Adrenal gland (tissue), 12 donors: ENCODE results near the gene TSPEAR. TPM values are rescaled to one million over a fixed set of nuclear protein-coding genes. Genes with fewer than 3 reads are reported as not detected.
A peak's percentile ranks its signal among the peaks of the same experiment; 100 is the strongest.

Experiments
- DNase-seq, 7 donors: peaks; one replicate each; pipeline ENCODE4 v3.0.0-alpha.2; 2019 to 2020
- H3K27ac ChIP-seq, 5 donors: fragments of 200-600 bp; sonication (generic) in 4 of 5; 1 replicate in 3 of 5; 2 replicates in 2 of 5; pipeline versions ENCODE4 v1.5.1 to v1.8.0; 2016 to 2020; ENCODE audit warnings: mild to moderate bottlenecking in 1 of 5
- H3K27me3 ChIP-seq: fragments of 200-600 bp; 2 replicates; pipeline ENCODE4 v1.8.0; 2021
- H3K36me3 ChIP-seq, 2 donors: fragments of 200-600 bp; replicated peaks in 1 of 2; 1 replicate in 1 of 2; 2 replicates in 1 of 2; pipeline versions ENCODE4 v1.5.1 to v1.8.0; 2018 to 2022
- H3K4me1 ChIP-seq, 2 donors: fragments of 200-600 bp; replicated peaks in 1 of 2; 1 replicate in 1 of 2; 2 replicates in 1 of 2; pipeline versions ENCODE4 v1.5.1 to v1.8.0; 2018 to 2021
- H3K4me3 ChIP-seq, 4 donors: fragments of 200-600 bp; sonication (generic) in 3 of 4; one replicate each; pipeline ENCODE4 v1.5.1; 2016 to 2018
- H3K9me3 ChIP-seq, 3 donors: fragments of 200-600 bp; sonication (generic) in 1 of 3; replicated peaks in 1 of 3; 1 replicate in 2 of 3; 2 replicates in 1 of 3; pipeline versions ENCODE4 v1.5.1 to v1.8.0; 2016 to 2021
- CTCF ChIP-seq, 6 experiments: fragments of 450-650 bp in 4 of 6; fragments of 200-600 bp in 2 of 6; sonication (generic) in 1 of 6; IDR thresholded peaks; 1 replicate in 5 of 6; 2 replicates in 1 of 6; pipeline versions ENCODE4 v1.5.1 to v1.8.0; 2016 to 2021; ENCODE audit warnings: antibody characterized with exemption in 6 of 6, mild to moderate bottlenecking in 2 of 6, moderate library complexity in 1 of 6
- POLR2A ChIP-seq, 2 donors: fragments of 450-650 bp; IDR thresholded peaks; one replicate each; pipeline ENCODE4 v1.6.1; 2017; ENCODE audit warnings: antibody characterized with exemption in 2 of 2, mild to moderate bottlenecking in 2 of 2, moderate library complexity in 1 of 2
- WGBS, 4 donors: extraction: QIAGEN DNeasy Blood & Tissue Kit in 2 of 4; methylation state at CpG; one replicate each; pipeline versions ENCODE4 v1.1.5 to v1.1.7; 2013 to 2017; 5-methylcytosine and 5-hydroxymethylcytosine counted together
- intact Hi-C, 2 donors: fragments of 100-400 bp; cut with DNase I; formaldehyde crosslinking; loops; one replicate each; pipeline versions ENCODE4 v1.14.1 to v1.15.0; 2022 to 2023
- polyA plus RNA-seq, 3 donors: library from polyadenylated mRNA; stranded (reverse); fragments of 200-250 nt in 2 of 3; fragments of 350-450 nt in 1 of 3; fragmentation: Illumina TruSeq in 1 of 3; extraction: RNeasy Lipid Tissue Mini Kit (QIAGEN cat#74804) in 1 of 3; gene quantifications; one replicate each; pipeline ENCODE4 v1.2.3, GENCODE V29; 2013 to 2014
- total RNA-seq, 9 donors: library from RNA; depleted of rRNA in 4 of 9; stranded (reverse); fragments of >200 nt in 4 of 9; fragments of 120-200 nt in 1 of 9; fragmentation: NEBNext Ultra II Directional in 1 of 9; extraction: Animal tissue kit (Norgen Biotek cat#: 25700) in 1 of 9; gene quantifications; one replicate each; pipeline versions ENCODE4 v1.1.0 to v1.2.4, GENCODE V29; 2013 to 2023
- donor health status: healthy with polysubstance abuse.
- donor health status: Bipolar disorder and iron deficiency.
- donor health status: DM: yes; HTN: yes; CAD: no.
- donor health status: DM: no; HTN: no; CAD: no.
- donor health status: DM: no; HTN: no; CAD: no.
- donor health status: DM: yes; HTN: yes; CAD: no.

The TSPEAR gene
- total and polyA plus RNA-seq, 12 donors: not detected

DNA sequence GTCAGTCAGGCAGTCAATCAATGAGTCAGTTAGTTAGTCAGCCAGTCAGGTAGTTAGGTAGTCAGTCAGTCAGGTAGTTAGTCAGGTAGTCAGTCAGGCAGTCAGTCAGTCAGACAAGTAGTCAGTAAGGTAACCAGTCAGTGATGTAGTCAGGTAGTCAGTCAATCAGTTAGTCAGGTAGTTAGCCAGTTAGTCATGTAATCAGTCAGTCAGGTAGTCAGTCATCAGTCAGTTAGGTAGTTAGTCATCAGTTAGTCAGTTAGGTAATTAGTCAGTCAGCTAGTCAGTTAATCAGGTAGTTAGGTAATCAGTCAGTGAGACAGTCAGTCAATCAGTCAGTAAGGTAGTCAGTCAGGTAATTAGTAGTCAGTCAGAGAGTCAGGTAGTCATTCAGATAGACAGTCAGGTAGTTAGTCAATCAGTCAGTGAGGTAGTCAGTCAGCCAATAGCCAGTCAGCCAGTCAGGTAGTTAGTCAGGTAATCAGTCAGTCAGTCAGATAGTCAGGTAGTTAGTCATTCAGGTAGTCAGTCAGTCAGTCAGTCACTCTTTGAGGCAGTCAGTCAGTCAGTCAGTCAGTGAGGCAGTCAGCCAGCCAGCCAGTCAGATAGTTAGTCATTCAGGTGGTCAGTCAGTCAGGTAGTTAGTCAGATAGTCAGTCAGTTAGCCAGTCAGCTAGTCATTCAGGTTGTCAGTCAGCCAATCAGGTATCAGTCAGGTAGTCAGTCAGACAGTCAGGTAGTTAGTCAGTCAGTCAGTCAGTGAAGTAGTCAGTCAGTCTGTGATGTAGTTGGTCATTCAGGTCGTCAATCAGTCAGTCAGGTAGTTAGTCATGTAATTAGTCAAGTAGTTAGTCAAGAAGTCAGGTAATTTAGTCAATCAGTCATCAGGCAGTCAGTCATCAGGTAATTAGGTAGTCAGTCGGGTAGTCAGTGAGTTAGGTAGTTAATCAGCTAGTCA, 186.7 kb downstream of the TSPEAR start:
- Histone ChIP-seq H3K4me1 (no peaks in the 10 kb centered on the region), H3K36me3 (no peaks in the 10 kb centered on the region), H3K4me3 (no peak overlapping the region), H3K9me3 (no peaks in the 10 kb centered on the region), H3K27ac (no peak overlapping the region), H3K27me3 (no peaks in the 10 kb centered on the region)
- intact Hi-C loops: no loop called here
- peak in 1 of 7 donors; percentile 4 for DNase-seq
- TF ChIP-seq POLR2A (IDR thresholded peaks at IDR 0.05) (no peak), CTCF (IDR thresholded peaks at IDR 0.05) (no peak)
- WGBS, 4 donors: 61 to 73% (median 67%) methylated on average over 2 of the region's 2 CpGs

DNA sequence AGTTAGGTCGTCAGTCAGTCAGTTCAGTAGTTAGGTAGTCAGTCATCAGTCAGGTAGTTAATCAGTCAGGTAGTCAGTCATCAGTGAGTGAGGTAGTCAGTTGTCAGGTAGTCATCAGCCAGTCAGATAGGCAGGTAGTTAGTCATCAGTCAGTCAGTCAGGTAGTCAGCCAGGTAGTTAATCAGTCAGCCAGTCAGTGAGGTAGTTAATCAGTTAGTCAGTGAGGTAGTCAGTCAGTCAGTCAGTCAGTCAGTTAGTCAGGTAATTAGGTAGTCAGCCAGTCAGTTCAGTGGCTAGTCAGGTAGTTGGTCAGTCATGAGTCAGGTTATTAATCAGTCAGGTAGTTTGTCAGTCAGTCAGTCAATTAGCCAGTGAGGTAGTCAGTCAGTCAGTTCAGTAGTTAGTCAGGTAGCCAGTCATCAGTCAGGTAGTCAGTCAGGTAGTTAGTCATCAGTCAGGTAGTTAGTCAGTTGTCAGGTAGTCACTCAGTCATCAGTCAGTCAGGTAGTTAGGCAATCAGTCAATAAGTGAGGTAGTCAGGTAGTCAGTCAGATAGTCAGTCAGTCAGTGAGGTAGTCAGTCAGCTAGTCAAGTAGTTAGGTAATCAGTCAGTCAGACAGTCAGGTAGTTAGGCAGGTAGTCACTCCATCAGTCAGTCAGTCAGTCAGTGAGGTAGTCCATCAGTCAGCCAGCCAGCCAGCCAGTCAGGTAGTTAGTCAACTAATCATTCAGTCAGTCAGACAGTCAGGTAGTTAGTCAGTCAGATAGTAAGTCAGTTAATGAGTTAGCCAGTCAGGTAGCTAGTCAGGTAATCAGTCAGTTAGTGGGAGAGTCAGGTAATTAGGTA, 187.6 kb downstream of the TSPEAR start:
- TF ChIP-seq CTCF (IDR thresholded peaks at IDR 0.05) (no peak), POLR2A (IDR thresholded peaks at IDR 0.05) (no peak)
- H3K4me3 ChIP-seq: no peak overlapping the region
- 50 to 81% (median 63%) methylated on average over 1 of the region's 1 CpG for WGBS, 4 donors

DNA sequence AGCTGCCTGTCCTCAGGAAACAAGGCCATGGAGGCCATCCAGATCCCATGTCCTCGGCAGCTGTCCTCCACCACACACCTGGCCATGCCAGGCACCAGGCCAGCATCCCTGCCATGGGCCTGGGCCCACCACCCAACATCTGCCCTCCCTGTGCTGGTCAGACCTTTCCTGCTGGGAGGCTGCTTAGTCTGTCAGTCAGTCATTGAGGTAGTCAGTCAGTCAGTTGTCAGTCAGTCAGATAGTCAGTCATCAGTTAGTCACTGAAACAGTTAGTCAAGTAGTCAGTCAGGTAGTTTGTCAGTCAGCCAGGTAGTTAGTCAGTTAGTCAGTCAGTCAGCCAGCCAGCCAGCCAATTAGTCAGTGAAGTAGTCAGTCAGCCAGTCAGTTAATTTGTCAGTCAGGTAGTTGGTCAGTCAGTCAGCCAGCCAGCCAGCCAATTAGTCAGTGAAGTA, 188.6 kb downstream of the TSPEAR start:
- no peaks in the 10 kb centered on the region for H3K27me3 ChIP-seq
- WGBS, 4 donors: 38 to 57% (median 38%) methylated on average over 1 of the region's 1 CpG; no CpG with 5 or more reads in 1 of the 4 donors
- H3K27ac ChIP-seq: no peak overlapping the region
- no peaks in the 10 kb centered on the region for H3K9me3 ChIP-seq
- TF ChIP-seq CTCF (IDR thresholded peaks at IDR 0.05) (no peak), POLR2A (IDR thresholded peaks at IDR 0.05) (no peak)
- no peak overlapping the region for H3K4me3 ChIP-seq
- intact Hi-C loops: no loop called here
- no peaks in the 10 kb centered on the region for H3K36me3 ChIP-seq
- DNase-seq: peak in 1 of 7 donors; percentile 13
- H3K4me1 ChIP-seq: no peaks in the 10 kb centered on the region

More for the DNA sequence above, 187.6 kb downstream of the TSPEAR start:
- peak in 1 of 7 donors; percentile 1 for DNase-seq
- no peaks in the 10 kb centered on the region for H3K9me3 ChIP-seq
- no peaks in the 10 kb centered on the region for H3K4me1 ChIP-seq
- no peak overlapping the region for H3K27ac ChIP-seq
- no peaks in the 10 kb centered on the region for H3K27me3 ChIP-seq
- H3K36me3 ChIP-seq: no peaks in the 10 kb centered on the region
- intact Hi-C loops: no loop called here
